Activated naive CD4-positive, alpha-beta T cell (primary cell): ENCODE results near the gene ALKBH7.
"Not testable (repeated sequence)": the region's sequence is repeated elsewhere in the genome, so short reads cannot be mapped to it uniquely, and the experiment has no call there.

Experiments
- DNase-seq, 4 experiments: peaks; one replicate each; lab custom pipeline; 2025; lab: John Stamatoyannopoulos, UW

ALKBH7 gene

GRCh38 chr19:6372594-6373095, at the start of gene ALKBH7:
TSS of gene ALKBH7 (plus strand) at chr19:6372794. CDS start at chr19:6372821, 27 bp downstream.
- peak; percentile 72 to 91 (median 84) for DNase-seq

- no peak for DNase-seq
Measured at GRCh38 chr19:6324757-6325156, 47.8 kb upstream of the ALKBH7 start.

DNA sequence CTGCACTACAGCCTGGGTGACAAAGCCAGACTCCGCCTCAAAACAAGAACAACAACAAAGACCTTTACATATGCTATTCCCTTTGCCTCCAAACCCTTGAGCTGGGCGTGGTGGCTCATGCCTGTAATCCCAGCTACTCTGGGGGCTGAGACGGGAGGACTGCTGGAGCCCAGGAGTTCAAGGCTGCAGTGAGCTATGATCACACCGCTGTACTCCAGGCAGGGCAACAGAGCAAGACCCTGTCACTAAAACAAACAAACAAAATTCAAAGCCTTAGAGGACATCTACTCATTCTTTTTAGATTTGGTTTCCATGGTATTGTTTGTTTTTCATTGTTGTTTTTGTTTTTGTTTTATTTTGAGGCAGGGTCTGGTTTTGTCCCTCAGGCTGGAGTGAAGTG, 47.0 kb upstream of the ALKBH7 start:
- no peak for DNase-seq

- DNase-seq, result no peak
Measured at GRCh38 chr19:6326815-6327214, 45.8 kb upstream of the ALKBH7 start.

- no peak for DNase-seq
Measured at GRCh38 chr19:6333439-6333838, 39.2 kb upstream of the ALKBH7 start, which contains the start of gene ACER1. TSS of gene ACER1 (minus strand) at chr19:6333612. CDS start at chr19:6333551, 61 bp downstream.

GRCh38 chr19:6334490-6335285, 37.9 kb upstream of the ALKBH7 start:
- DNase-seq, result no peak

DNA sequence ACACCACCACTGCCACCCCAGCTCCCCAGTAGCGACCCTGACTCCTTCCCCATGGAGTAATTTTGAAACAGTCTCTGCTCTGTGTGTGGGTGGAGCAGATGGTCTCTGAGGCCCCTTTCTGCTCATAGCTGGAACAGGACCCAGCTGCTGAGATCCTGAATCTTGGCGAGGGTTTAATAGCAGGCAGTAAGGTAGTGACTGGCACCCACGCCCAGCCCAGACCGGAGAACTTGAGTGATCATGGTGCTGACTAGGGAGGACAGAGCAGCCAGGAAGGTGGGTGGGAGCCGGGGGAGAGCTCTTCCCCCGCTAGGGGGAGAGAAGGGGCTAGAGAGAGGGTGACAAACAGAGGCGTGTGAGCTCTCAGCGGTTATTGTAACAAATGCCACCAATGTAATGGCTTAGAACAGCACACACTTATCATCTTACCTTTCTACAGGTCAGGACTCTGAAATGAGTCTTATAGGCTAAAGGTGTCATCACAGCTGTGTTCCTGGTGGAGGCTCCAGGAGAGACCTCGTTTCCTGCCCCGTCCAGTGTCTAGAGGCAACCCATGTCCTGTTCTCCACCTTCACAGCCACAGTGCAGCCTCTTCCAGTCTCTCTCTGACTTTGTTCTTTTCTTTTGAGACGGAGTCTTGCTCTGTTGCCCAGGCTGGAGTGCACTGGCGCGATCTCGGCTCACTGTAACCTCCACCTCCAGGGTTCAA, 31.9 kb upstream of the ALKBH7 start:
- DNase-seq, result no peak

GRCh38 chr19:6343462-6343861, 29.1 kb upstream of the ALKBH7 start:
- DNase-seq, result no peak

DNA sequence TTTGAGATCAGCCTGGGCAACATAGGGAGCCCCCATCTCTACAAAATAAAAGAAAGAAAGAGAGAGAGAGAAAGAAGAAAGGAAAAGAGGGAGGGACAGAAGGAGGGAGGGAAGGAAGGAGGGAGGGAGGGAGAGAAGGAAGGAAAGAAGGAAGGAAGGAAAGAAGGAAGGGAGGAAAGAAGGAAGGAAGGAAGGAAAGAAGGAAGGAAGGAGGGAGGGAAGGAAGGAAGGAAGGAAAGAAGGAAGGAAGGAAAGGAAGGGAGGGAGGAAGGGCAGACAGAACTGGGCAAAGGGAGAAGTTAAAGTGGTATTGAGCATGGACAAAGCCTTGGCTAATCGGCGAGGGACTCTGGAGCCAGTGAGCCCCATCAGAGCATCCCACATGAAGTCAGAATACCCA, 23.3 kb upstream of the ALKBH7 start:
- DNase-seq, result not testable (repeated sequence)

- no peak for DNase-seq
Measured at GRCh38 chr19:6350688-6351087, 21.9 kb upstream of the ALKBH7 start.

DNA sequence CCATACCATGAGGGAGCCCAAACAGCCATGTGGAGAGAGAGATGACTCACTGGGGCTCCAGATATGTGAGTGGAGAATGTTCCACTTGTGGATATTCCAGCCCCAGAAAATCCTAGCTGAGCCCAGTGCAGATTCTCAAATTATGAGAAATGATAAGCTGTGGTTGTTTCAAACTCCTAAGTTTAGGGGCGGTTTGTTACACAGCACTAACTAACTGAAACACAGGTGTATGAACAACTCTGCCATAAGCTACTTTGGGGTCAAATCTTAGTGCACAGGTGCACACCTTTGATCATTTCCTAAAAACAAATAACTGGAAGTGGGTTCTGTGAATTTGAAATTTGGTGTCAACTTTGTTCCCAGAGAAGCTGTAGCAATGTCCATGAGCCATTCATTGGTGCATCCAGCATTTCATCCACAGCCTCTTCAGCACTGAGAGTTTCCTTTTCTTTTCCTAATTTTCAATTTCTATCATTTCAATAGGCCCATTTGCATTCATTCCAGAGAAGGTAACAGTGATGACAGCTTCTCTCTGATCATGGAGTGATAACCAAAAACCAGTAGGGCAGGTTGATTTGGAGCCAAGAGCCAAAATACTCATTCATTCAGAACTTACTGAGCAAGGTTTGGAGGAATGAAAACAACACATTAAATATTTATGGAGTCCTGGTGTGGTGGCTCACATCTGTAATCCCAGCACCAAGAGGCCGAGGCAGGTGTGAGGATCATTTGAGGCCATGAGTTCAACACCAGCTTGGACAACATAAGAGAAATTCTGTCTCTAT, 20.0 kb upstream of the ALKBH7 start:
- DNase-seq, result no peak

DNA sequence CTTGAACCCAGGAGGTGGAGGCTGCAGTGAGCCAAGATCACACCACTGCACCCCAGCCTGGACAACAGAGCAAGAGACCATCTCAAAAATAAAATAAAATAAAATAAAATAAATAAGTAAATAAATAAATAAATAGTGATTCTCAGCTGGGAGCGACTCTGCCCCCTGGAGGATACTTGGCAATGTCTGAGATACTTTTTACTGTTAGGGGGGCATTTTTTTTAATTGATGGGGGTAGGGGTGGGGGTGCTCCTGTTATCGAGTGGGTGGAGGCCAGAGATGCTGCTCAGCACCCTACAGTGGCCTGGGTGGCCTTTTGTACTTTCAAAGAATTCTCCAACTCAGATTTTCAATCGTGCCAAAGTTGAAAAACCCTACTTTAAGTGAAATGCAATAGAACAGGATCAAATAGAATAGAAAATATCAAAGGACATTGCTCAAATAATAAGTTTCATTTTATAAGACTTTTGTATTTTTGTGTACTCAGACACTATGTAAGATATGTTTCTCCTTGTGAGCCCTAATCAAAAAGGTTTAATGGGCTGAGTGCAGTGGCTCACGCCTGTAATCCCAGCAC, 18.4 kb upstream of the ALKBH7 start:
- DNase-seq, result no peak

DNA sequence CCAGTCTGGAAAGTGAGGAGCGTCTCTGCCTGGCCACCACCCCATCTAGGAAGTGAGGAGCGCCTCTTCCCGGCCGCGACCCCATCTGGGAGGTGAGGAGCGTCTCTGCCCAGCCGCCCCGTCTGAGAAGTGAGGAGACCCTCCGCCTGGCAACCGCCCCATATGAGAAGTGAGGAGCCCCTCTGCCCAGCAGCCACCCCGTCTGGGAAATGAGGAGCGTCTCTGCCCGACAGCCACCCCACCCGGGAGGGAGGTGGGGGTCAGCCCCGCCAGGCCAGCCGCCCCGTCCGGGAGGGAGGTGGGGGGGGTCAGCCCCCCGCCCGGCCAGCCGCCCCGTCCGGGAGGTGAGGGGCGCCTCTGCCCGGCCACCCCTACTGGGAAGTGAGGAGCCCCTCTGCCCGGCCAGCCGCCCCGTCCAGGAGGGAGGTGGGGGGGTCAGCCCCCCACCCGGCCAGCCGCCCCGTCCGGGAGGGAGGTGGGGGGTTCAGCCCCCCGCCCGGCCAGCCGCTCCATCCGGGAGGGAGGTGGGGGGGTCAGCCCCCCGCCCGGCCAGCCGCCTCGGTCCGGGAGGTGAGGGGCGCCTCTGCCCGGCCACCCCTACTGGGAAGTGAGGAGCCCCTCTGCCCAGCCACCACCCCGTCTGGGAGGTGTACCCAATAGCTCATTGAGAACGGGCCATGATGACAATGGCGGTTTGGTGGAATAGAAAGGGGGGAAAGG, 17.1 kb upstream of the ALKBH7 start:
- DNase-seq, result not testable (repeated sequence)

DNA sequence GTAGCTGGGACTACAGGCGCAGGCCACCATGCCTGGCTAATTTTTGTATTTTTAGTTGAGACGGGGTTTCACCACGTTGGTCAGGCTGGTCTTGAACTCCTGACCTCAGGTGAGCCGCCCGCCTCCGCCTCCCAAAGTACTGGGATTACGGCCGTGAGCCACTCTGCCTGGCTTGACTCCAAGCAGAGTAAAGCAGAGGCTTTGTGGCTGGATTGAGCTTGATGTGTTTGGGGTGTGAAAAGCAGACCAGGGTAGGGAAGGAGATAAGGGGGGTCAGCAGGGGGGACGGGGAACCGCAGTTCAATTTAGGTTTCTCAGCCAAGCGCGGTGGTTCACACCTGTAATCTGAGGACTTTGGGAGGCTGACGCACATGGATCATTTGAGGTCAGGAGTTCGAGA, 15.4 kb upstream of the ALKBH7 start:
- DNase-seq, result no peak

DNA sequence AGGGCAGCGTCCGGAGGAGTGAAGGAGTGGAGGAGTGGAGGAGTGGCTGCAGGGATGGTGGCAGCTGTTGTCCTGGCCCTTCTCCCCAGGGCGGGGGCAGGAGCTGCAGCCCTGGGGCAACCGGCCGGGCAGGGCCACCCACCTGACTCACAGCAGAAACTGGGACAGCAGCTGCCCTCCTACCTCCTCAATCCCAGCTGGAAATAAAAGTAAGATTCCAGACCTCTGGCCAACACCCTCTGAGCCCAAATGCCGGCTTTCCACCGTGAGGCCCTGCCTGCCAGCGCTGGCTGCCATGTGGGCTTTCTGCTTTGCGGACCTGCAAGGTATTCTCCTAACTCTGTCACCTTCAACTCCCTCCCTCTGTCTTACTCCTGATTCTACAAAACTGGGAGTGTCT, 14.6 kb upstream of the ALKBH7 start:
- no peak for DNase-seq

DNA sequence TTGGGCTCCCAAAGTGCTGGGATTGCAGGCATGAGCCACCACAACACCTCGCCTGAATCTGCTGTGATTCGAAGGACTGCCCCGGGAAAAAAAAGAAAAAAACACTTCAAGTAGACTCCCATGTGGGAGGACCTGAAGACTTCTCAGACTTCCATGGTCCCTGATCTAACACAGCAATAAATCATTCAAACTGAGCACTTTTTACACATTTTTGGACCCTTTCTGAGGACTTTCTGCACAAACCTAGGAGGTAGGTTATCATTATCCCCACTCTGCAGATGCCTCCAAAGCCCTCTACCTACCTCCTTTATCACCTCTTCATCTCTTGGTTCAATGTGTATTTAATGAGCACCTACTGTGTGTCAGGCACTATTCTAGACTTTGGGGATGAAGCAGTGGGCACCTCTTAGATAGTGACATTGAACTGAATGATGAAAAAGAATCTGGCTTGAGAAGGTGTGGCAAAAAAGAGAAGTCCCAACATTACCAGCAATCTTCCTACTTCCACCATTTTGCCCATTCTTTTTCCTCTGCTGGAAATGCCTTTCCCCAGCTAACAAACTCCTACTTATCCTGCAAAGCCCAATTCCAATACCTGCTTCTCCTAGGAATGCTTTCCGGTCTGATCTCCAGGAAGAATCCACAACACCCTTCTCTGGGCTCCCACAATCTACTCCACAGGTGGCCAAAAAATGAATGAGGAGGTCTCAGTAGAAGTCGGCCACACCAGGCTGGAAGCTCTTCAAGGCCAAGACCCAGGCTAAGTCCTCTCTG, 12.8 kb upstream of the ALKBH7 start:
- DNase-seq, result no peak

- not testable (repeated sequence) for DNase-seq
Measured at GRCh38 chr19:6360445-6360844, 12.1 kb upstream of the ALKBH7 start.

GRCh38 chr19:6360857-6361216, 11.8 kb upstream of the ALKBH7 start:
- not testable (repeated sequence) for DNase-seq

- no peak for DNase-seq
Measured at GRCh38 chr19:6362027-6362350, 10.6 kb upstream of the ALKBH7 start.

- DNase-seq, result peak in 1 of 4 experiments; percentile 19
Measured at GRCh38 chr19:6362351-6362801, 10.2 kb upstream of the ALKBH7 start.

GRCh38 chr19:6364353-6364752, 8.2 kb upstream of the ALKBH7 start:
- no peak for DNase-seq
